ENCODE measurements around the gene ELOVL6. TPM values are rescaled to one million over a fixed set of nuclear protein-coding genes. Genes with fewer than 3 reads are reported as not detected.

ELOVL6 gene
- total RNA-seq, 1 experiment from 2014 or later, result 9.5 TPM

DNA sequence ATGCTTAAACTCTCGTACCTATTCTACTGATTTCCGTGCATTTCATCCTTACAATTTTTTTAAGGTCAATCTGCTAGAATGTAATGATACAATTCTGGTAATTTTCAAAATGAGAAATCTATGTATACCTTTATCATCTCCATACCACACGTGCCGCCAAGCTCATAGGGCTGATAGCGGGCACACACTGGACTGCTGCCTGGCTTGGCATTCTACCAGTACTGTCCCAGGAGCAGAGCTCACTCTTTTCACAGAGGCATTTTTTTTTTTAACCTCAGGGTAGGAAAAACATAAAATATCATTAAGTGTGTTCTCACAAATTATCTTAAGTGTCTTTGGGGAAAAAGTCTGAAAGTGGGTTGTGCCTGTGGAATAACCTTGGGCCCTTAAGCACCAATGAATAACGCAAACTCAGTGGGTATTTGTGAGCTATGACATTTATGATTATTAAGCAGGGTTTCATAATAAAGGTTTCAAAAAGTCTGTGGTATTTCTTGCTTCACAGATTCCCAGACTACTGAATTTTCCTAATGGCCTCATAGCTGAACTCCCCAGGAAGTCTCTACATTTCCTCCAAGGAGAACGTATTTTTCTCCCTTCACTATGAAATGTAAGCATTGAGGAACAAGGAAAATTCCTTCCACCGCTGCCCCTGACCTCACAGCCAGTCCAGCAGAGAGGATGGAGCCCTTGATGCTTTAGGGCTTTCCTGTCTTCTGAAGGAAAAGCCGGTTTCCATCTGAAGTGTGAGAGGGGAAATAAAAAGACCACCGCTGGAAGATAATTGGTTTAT lies 125.2 kb downstream of the ELOVL6 start:
- Mint-ChIP-seq H3K36me3 (ENCODE audit: insufficient read depth, unreplicated experiment) (no peaks in the 10 kb centered on the region), H3K9me3 (ENCODE audit: unreplicated experiment) (peaks cover 8% of the 10 kb centered on the region), H3K27ac (ENCODE audit: unreplicated experiment) (no peak overlapping the region), H3K27me3 (ENCODE audit: insufficient read depth, unreplicated experiment) (no peaks in the 10 kb centered on the region), H3K4me1 (ENCODE audit: low read depth, unreplicated experiment) (no peaks in the 10 kb centered on the region), H3K4me3 (ENCODE audit: unreplicated experiment) (no peak overlapping the region)
- intact Hi-C loops (cut with micrococcal nuclease; ENCODE audit: unreplicated experiment), result no loop called here
- TF ChIP-seq, protein P1, sequence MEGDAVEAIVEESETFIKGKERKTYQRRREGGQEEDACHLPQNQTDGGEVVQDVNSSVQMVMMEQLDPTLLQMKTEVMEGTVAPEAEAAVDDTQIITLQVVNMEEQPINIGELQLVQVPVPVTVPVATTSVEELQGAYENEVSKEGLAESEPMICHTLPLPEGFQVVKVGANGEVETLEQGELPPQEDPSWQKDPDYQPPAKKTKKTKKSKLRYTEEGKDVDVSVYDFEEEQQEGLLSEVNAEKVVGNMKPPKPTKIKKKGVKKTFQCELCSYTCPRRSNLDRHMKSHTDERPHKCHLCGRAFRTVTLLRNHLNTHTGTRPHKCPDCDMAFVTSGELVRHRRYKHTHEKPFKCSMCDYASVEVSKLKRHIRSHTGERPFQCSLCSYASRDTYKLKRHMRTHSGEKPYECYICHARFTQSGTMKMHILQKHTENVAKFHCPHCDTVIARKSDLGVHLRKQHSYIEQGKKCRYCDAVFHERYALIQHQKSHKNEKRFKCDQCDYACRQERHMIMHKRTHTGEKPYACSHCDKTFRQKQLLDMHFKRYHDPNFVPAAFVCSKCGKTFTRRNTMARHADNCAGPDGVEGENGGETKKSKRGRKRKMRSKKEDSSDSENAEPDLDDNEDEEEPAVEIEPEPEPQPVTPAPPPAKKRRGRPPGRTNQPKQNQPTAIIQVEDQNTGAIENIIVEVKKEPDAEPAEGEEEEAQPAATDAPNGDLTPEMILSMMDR (IDR thresholded peaks at IDR 0.05; ENCODE audit: insufficient read depth in 1 of 2, low read depth in 1 of 2, low read length in 1 of 2, severe bottlenecking in 1 of 2, unreplicated experiment in 1 of 2), result no peak
- Histone ChIP-seq H3K36me3 (ENCODE audit: control insufficient read depth, insufficient read depth, low read length) (no peaks in the 10 kb centered on the region), H3K4me1 (no peaks in the 10 kb centered on the region), H3K27me3 (replicated peaks; ENCODE audit: control insufficient read depth, insufficient read depth, low read length) (no peaks in the 10 kb centered on the region), H3K4me3 (ENCODE audit: low read depth, low read length) (no peak overlapping the region), H3K9me3 (no peaks in the 10 kb centered on the region)
- DNase-seq, result no peak
- POLR2A ChIA-PET, result no interaction called here
- no TSS peak for BruUV-seq (replicated peaks)
- CTCF ChIA-PET, result no interaction called here

DNA sequence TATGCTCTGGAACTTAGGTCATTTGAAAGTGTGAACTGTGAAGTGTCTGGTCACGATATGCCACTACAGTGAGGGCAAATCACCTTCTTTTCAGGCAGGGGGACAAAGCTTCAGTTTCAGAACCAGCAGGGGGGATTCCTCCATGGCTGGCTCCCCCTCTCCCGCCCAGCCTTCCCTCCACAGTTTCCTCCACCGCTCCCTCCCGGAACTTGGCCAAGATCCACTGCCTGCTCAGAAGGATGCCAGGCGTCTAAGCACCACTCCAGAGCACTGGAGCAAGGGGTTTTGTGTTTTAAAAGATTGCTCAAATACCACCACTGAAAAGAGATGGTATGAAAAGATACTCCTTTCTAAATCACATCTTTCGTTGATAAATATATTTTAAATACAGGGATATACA lies 126.9 kb downstream of the ELOVL6 start:
- CTCF ChIA-PET, result no interaction called here
- no peak for DNase-seq
- TF ChIP-seq, protein P1 (IDR thresholded peaks at IDR 0.05; ENCODE audit: insufficient read depth in 1 of 2, low read depth in 1 of 2, low read length in 1 of 2, severe bottlenecking in 1 of 2, unreplicated experiment in 1 of 2), result no peak
- no peak overlapping the region for H3K27ac Mint-ChIP-seq (ENCODE audit: unreplicated experiment)
- H3K9me3 ChIP-seq, result no peaks in the 10 kb centered on the region
- no peaks in the 10 kb centered on the region for H3K9me3 Mint-ChIP-seq (ENCODE audit: unreplicated experiment)
- no peaks in the 10 kb centered on the region for H3K27me3 ChIP-seq (replicated peaks; ENCODE audit: control insufficient read depth, insufficient read depth, low read length)
- intact Hi-C loops (cut with micrococcal nuclease; ENCODE audit: unreplicated experiment), result no loop called here
- BruUV-seq (replicated peaks), result no TSS peak
- H3K36me3 ChIP-seq (ENCODE audit: control insufficient read depth, insufficient read depth, low read length), result no peaks in the 10 kb centered on the region
- POLR2A ChIA-PET, result no interaction called here
- H3K4me1 Mint-ChIP-seq (ENCODE audit: low read depth, unreplicated experiment), result no peaks in the 10 kb centered on the region
- no peaks in the 10 kb centered on the region for H3K27me3 Mint-ChIP-seq (ENCODE audit: insufficient read depth, unreplicated experiment)
- no peak overlapping the region for H3K4me3 Mint-ChIP-seq (ENCODE audit: unreplicated experiment)
- H3K4me1 ChIP-seq, result no peaks in the 10 kb centered on the region
- H3K36me3 Mint-ChIP-seq (ENCODE audit: insufficient read depth, unreplicated experiment), result no peaks in the 10 kb centered on the region
- H3K4me3 ChIP-seq (ENCODE audit: low read depth, low read length), result no peak overlapping the region

DNA sequence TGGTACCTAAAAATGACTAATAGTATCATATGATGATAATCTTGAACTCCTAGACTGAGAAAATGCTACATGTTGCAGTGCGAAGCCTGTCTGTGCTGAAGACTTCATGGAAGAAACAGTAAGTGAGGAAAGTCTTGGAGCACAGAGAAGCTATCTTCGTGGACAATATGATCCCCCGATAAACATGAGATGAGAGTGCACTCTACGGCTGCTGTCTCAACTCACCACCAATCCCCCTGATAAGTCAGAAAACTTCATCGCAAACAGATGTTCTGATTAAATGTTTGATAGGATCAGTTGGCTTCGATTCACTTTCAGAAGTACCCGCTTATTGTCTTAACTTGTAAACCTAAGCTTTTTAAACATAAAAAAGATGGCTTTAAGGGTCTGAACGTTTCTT lies 130.2 kb downstream of the ELOVL6 start:
- no peak overlapping the region for H3K4me3 ChIP-seq (ENCODE audit: low read depth, low read length)
- Mint-ChIP-seq H3K9me3 (ENCODE audit: unreplicated experiment) (no peaks in the 10 kb centered on the region), H3K4me3 (ENCODE audit: unreplicated experiment) (no peak overlapping the region), H3K27ac (ENCODE audit: unreplicated experiment) (no peak overlapping the region), H3K4me1 (ENCODE audit: low read depth, unreplicated experiment) (no peaks in the 10 kb centered on the region), H3K36me3 (ENCODE audit: insufficient read depth, unreplicated experiment) (no peaks in the 10 kb centered on the region), H3K27me3 (ENCODE audit: insufficient read depth, unreplicated experiment) (no peaks in the 10 kb centered on the region)
- no peaks in the 10 kb centered on the region for H3K9me3 ChIP-seq
- no TSS peak for BruUV-seq (replicated peaks)
- TF ChIP-seq, protein P1 (IDR thresholded peaks at IDR 0.05; ENCODE audit: insufficient read depth in 1 of 2, low read depth in 1 of 2, low read length in 1 of 2, severe bottlenecking in 1 of 2, unreplicated experiment in 1 of 2), result no peak
- ChIA-PET CTCF (no interaction called here), POLR2A (no interaction called here)
- no peak for DNase-seq
- intact Hi-C loops (cut with micrococcal nuclease; ENCODE audit: unreplicated experiment), result no loop called here
- H3K27me3 ChIP-seq (replicated peaks; ENCODE audit: control insufficient read depth, insufficient read depth, low read length), result no peaks in the 10 kb centered on the region
- no peaks in the 10 kb centered on the region for H3K36me3 ChIP-seq (ENCODE audit: control insufficient read depth, insufficient read depth, low read length)
- peaks cover 5% of the 10 kb centered on the region; the same call in 1 of the 2 replicates for H3K4me1 ChIP-seq

All from Caco-2 (cell line).